ENCODE results near the gene KCNQ1. TPM values are rescaled to one million over a fixed set of nuclear protein-coding genes. Genes with fewer than 3 reads are reported as not detected.

KCNQ1 gene
- total RNA-seq, 1 donor from 2014 or later: 2.7 TPM

DNA sequence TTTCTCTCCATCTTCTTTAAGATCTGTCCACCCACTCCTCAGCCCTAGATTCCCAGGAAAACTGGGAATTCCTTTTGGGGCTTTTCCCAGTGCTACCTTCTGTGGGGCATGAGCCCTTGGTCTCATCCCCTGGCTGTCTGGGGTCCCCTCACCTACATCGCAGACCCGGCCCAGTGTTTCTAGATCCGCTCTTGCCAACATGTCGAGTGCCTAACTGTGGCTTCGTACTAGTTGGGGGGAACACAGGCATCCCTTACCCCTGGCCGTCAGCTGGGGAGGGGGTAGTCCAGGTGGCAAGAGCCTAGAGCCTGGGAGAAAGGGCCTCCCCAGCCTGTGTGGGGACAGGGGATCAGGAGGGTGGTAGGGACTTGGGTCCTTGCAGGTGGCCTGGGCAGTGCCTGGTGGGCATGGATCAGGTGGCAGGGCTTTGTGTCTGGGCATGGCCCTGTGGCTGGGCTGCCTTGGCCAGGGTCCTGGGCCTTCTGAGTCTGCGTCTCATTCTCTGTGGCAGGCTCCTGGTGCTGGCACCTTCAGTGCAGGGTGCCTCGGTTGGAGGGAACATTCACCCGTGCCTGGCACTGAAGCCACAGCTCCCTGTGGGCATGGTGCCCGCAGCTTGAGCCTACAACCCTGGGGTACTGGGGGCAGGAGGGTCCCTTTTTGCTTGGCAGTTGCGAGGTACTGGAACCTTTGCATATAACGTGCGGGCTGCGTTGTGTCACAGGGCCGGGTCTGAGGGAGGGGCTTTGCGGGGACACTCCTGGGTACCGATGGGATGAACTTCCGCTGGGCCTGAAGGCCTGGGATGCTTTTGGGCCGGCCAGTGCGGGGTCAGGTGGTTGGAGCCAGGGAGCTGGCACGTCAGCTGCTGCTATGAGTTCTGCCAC, 4.1 kb downstream of the KCNQ1 start:
- TF ChIP-seq POLR2AphosphoS5 (IDR thresholded peaks at IDR 0.05; ENCODE audit: insufficient read depth in 1 of 2, low read depth in 1 of 2): no peak
- no peaks in the 10 kb centered on the region for H3K9me3 ChIP-seq
- no peak overlapping the region for H3K27ac ChIP-seq
- H3K4me3 ChIP-seq: no peak overlapping the region
- H3K27me3 ChIP-seq: peaks cover 8% of the 10 kb centered on the region
- H3K36me3 ChIP-seq: no peaks in the 10 kb centered on the region
- intact Hi-C loops (cut with DNase I): no loop called here
- DNase-seq (ENCODE audit: extremely low spot score in 2 of 2): no peak
- H3K4me1 ChIP-seq: peaks cover 16% of the 10 kb centered on the region

- Histone ChIP-seq H3K36me3 (no peaks in the 10 kb centered on the region), H3K27ac (no peak overlapping the region), H3K9me3 (no peaks in the 10 kb centered on the region), H3K4me3 (no peak overlapping the region), H3K27me3 (peaks cover 8% of the 10 kb centered on the region), H3K4me1 (peaks cover 11% of the 10 kb centered on the region)
- intact Hi-C loops (cut with DNase I): no loop called here
- TF ChIP-seq, protein P1, sequence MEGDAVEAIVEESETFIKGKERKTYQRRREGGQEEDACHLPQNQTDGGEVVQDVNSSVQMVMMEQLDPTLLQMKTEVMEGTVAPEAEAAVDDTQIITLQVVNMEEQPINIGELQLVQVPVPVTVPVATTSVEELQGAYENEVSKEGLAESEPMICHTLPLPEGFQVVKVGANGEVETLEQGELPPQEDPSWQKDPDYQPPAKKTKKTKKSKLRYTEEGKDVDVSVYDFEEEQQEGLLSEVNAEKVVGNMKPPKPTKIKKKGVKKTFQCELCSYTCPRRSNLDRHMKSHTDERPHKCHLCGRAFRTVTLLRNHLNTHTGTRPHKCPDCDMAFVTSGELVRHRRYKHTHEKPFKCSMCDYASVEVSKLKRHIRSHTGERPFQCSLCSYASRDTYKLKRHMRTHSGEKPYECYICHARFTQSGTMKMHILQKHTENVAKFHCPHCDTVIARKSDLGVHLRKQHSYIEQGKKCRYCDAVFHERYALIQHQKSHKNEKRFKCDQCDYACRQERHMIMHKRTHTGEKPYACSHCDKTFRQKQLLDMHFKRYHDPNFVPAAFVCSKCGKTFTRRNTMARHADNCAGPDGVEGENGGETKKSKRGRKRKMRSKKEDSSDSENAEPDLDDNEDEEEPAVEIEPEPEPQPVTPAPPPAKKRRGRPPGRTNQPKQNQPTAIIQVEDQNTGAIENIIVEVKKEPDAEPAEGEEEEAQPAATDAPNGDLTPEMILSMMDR (IDR thresholded peaks at IDR 0.05): no peak
- no peak for TF ChIP-seq POLR2AphosphoS5 (IDR thresholded peaks at IDR 0.05; ENCODE audit: insufficient read depth in 1 of 2, low read depth in 1 of 2)
- no peak for TF ChIP-seq POLR2A (IDR thresholded peaks at IDR 0.05)
- DNase-seq (ENCODE audit: extremely low spot score in 2 of 2): no peak
Observed at GRCh38 chr11:2449548-2450320, 4.9 kb downstream of the KCNQ1 start.

DNA sequence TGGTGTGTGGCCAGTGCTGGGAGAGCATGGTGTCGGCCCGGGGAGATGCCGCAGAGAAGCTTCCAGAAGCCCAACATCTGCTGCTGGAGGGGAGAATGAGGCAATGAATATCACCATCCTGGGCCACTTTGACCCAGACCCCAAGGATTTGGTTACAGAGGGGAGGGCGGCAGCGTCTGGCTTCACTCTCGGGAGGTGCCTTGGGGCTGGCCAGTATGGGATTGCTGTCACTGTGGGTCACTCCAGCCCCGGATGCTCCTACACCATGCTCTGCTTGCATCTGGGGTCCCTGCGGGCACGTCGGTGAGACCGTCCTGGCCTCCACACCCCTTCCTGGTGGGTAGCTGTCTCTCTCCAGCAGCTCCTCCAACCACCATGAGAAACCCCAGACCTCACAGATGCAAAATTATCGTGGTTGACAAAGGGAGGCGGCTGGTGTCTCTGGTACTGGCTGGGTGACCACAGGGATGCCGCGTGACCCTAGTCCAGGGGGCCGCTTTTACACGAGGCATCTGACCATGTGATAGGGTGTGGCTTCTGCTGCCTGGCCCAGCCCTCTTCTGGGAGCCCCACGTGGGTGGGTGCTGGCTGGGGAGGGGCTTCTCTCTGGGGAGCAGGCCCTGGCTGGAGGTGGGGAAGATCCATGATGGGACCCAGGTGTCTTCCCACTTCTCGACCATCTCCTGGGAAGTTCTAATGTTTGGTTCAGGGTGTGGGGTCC, 5.7 kb downstream of the KCNQ1 start:
- Histone ChIP-seq H3K36me3 (no peaks in the 10 kb centered on the region), H3K4me3 (no peak overlapping the region), H3K27me3 (peaks cover 6% of the 10 kb centered on the region), H3K9me3 (no peaks in the 10 kb centered on the region), H3K27ac (no peak overlapping the region), H3K4me1 (peaks cover 9% of the 10 kb centered on the region)
- intact Hi-C loops (cut with DNase I): no loop called here
- DNase-seq (ENCODE audit: extremely low spot score in 2 of 2): no peak
- TF ChIP-seq POLR2AphosphoS5 (IDR thresholded peaks at IDR 0.05; ENCODE audit: insufficient read depth in 1 of 2, low read depth in 1 of 2): no peak
- TF ChIP-seq POLR2A (IDR thresholded peaks at IDR 0.05): no peak
- TF ChIP-seq, protein P1 (IDR thresholded peaks at IDR 0.05): no peak

DNA sequence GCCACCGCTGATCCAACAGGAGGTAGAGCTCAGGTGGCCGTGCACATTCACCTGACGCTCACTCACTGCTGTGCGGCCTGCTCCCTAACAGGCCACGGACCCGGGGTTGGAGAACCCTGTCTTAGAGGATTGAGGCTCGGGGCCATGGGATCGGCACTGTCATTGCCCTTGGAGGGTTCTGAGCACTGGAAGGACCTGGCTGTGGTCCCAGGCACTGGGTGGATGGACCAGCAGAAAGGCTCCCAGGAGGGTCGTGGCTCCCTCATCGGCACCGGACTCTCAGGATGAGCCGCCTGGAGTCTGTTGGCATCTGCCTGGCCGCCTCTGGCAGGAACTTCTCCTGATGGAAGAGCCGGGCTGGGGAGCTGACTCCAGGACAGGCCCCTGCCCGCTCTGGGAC, 6.5 kb downstream of the KCNQ1 start:
- no peaks in the 10 kb centered on the region for H3K9me3 ChIP-seq
- no peak for DNase-seq (ENCODE audit: extremely low spot score in 2 of 2)
- peaks cover under 1% of the 10 kb centered on the region for H3K4me1 ChIP-seq
- no peaks in the 10 kb centered on the region for H3K36me3 ChIP-seq
- TF ChIP-seq POLR2AphosphoS5 (IDR thresholded peaks at IDR 0.05; ENCODE audit: insufficient read depth in 1 of 2, low read depth in 1 of 2) (no peak), POLR2A (IDR thresholded peaks at IDR 0.05) (no peak)
- TF ChIP-seq, protein P1 (IDR thresholded peaks at IDR 0.05): no peak
- intact Hi-C loops (cut with DNase I): no loop called here
- H3K27ac ChIP-seq: no peak overlapping the region
- no peak overlapping the region for H3K4me3 ChIP-seq
- no peaks in the 10 kb centered on the region for H3K27me3 ChIP-seq

DNA sequence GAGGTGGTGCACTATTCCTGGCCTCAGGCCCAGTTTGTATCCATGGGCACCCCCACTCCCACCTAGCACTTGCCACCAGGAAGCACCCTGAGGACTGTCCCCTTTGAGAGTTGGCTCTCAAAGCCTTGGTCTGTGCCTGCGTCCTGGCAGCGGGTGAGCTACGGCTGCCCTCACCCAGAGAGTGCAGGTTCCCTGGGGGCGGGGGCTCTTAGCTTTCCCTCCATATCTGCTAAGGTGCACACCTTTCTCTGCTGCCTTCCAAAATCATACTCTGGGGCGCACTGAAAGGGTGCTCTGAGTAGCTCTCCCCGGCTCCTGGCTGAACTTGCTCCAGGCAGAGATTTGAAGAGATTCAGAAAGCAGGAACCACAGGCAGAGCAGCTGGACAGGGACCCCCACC, 7.1 kb downstream of the KCNQ1 start:
- H3K4me1 ChIP-seq: no peaks in the 10 kb centered on the region

More for the DNA sequence above, 7.1 kb downstream of the KCNQ1 start:
- H3K27me3 ChIP-seq: no peaks in the 10 kb centered on the region
- H3K27ac ChIP-seq: no peak overlapping the region
- no peaks in the 10 kb centered on the region for H3K9me3 ChIP-seq
- TF ChIP-seq, protein P1 (IDR thresholded peaks at IDR 0.05): no peak
- TF ChIP-seq POLR2AphosphoS5 (IDR thresholded peaks at IDR 0.05; ENCODE audit: insufficient read depth in 1 of 2, low read depth in 1 of 2) (no peak), POLR2A (IDR thresholded peaks at IDR 0.05) (no peak)
- no peak for DNase-seq (ENCODE audit: extremely low spot score in 2 of 2)
- intact Hi-C loops (cut with DNase I): no loop called here
- no peaks in the 10 kb centered on the region for H3K36me3 ChIP-seq
- H3K4me3 ChIP-seq: no peak overlapping the region
